Measurements from ENCODE around the gene ABHD4. TPM values are rescaled to one million over a fixed set of nuclear protein-coding genes. Genes with fewer than 3 reads are reported as not detected.
"Not testable (repeated sequence)": the region's sequence is repeated elsewhere in the genome, so short reads cannot be mapped to it uniquely, and the experiment has no call there.

The ABHD4 gene
- polyA plus RNA-seq, 1 donor, result 25.3 TPM

- WGBS (ENCODE audit: insufficient coverage, low lambda C conversion rate), result 100% methylated on average over 2 of the region's 5 CpGs
- Histone ChIP-seq H3K36me3 (ENCODE audit: control insufficient read depth, insufficient read depth, low read length) (peaks cover 54% of the 10 kb centered on the region), H3K27ac (ENCODE audit: low read length) (no peak overlapping the region)
These were observed 3.9 kb downstream of the ABHD4 start for GRCh38 chr14:22601996-22602395.

GRCh38 chr14:22602862-22603261 lies 4.8 kb downstream of the ABHD4 start:
- peaks cover 62% of the 10 kb centered on the region for H3K36me3 ChIP-seq (ENCODE audit: control insufficient read depth, insufficient read depth, low read length)
- H3K9me3 ChIP-seq (ENCODE audit: control insufficient read depth, low read depth, low read length), result no peaks in the 10 kb centered on the region
- DNase-seq, result no peak
- H3K4me1 ChIP-seq (ENCODE audit: control insufficient read depth, insufficient read depth, low read length), result peaks cover 7% of the 10 kb centered on the region
- H3K4me3 ChIP-seq (ENCODE audit: low read length), result no peak overlapping the region
- H3K27ac ChIP-seq (ENCODE audit: low read length), result no peak overlapping the region
- no peaks in the 10 kb centered on the region for H3K27me3 ChIP-seq (ENCODE audit: control insufficient read depth, insufficient read depth, low read length)

More at GRCh38 chr14:22601996-22602395, 3.9 kb downstream of the ABHD4 start:
- Histone ChIP-seq H3K27me3 (ENCODE audit: control insufficient read depth, insufficient read depth, low read length) (no peaks in the 10 kb centered on the region), H3K4me1 (ENCODE audit: control insufficient read depth, insufficient read depth, low read length) (peaks cover 11% of the 10 kb centered on the region), H3K4me3 (ENCODE audit: low read length) (no peak overlapping the region), H3K9me3 (ENCODE audit: control insufficient read depth, low read depth, low read length) (no peaks in the 10 kb centered on the region)
- no peak for DNase-seq

GRCh38 chr14:22606380-22606779 lies 8.3 kb downstream of the ABHD4 start:
- H3K9me3 ChIP-seq (ENCODE audit: control insufficient read depth, low read depth, low read length), result no peaks in the 10 kb centered on the region
- peaks cover 91% of the 10 kb centered on the region for H3K36me3 ChIP-seq (ENCODE audit: control insufficient read depth, insufficient read depth, low read length)
- peak in 1 of 2 donors; percentile 47 for DNase-seq
- H3K4me3 ChIP-seq (ENCODE audit: low read length), result no peak overlapping the region
- no CpG with 5 or more reads among the region's 6 CpGs for WGBS (ENCODE audit: insufficient coverage, low lambda C conversion rate)
- no peaks in the 10 kb centered on the region for H3K4me1 ChIP-seq (ENCODE audit: control insufficient read depth, insufficient read depth, low read length)
- peak overlapping the region; percentile 21 for H3K27ac ChIP-seq (ENCODE audit: low read length)
- no peaks in the 10 kb centered on the region for H3K27me3 ChIP-seq (ENCODE audit: control insufficient read depth, insufficient read depth, low read length)

- no peak overlapping the region for H3K4me3 ChIP-seq (ENCODE audit: low read length)
- no peaks in the 10 kb centered on the region for H3K9me3 ChIP-seq (ENCODE audit: control insufficient read depth, low read depth, low read length)
- WGBS (ENCODE audit: insufficient coverage, low lambda C conversion rate), result no CpG with 5 or more reads among the region's 3 CpGs
- H3K27me3 ChIP-seq (ENCODE audit: control insufficient read depth, insufficient read depth, low read length), result no peaks in the 10 kb centered on the region
- peaks cover 88% of the 10 kb centered on the region for H3K36me3 ChIP-seq (ENCODE audit: control insufficient read depth, insufficient read depth, low read length)
- no peaks in the 10 kb centered on the region for H3K4me1 ChIP-seq (ENCODE audit: control insufficient read depth, insufficient read depth, low read length)
- no peak for DNase-seq
- no peak overlapping the region for H3K27ac ChIP-seq (ENCODE audit: low read length)
These were observed 9.2 kb downstream of the ABHD4 start for GRCh38 chr14:22607291-22607690.

GRCh38 chr14:22610931-22611330 lies 12.8 kb downstream of the ABHD4 start:
- no peaks in the 10 kb centered on the region for H3K9me3 ChIP-seq (ENCODE audit: control insufficient read depth, low read depth, low read length)
- peaks cover 54% of the 10 kb centered on the region for H3K36me3 ChIP-seq (ENCODE audit: control insufficient read depth, insufficient read depth, low read length)
- no peak overlapping the region for H3K27ac ChIP-seq (ENCODE audit: low read length)
- H3K27me3 ChIP-seq (ENCODE audit: control insufficient read depth, insufficient read depth, low read length), result no peaks in the 10 kb centered on the region
- no CpG with 5 or more reads among the region's 2 CpGs for WGBS (ENCODE audit: insufficient coverage, low lambda C conversion rate)
- DNase-seq, result no peak
- H3K4me3 ChIP-seq (ENCODE audit: low read length), result no peak overlapping the region
- peaks cover 8% of the 10 kb centered on the region for H3K4me1 ChIP-seq (ENCODE audit: control insufficient read depth, insufficient read depth, low read length)

- no peak for DNase-seq
- Histone ChIP-seq H3K27me3 (ENCODE audit: control insufficient read depth, insufficient read depth, low read length) (no peaks in the 10 kb centered on the region), H3K4me3 (ENCODE audit: low read length) (no peak overlapping the region), H3K4me1 (ENCODE audit: control insufficient read depth, insufficient read depth, low read length) (peaks cover 8% of the 10 kb centered on the region), H3K36me3 (ENCODE audit: control insufficient read depth, insufficient read depth, low read length) (peaks cover 32% of the 10 kb centered on the region), H3K27ac (ENCODE audit: low read length) (peak overlapping the region; percentile 81), H3K9me3 (ENCODE audit: control insufficient read depth, low read depth, low read length) (no peaks in the 10 kb centered on the region)
- no CpG with 5 or more reads among the region's 2 CpGs for WGBS (ENCODE audit: insufficient coverage, low lambda C conversion rate)
These were observed 15.1 kb downstream of the ABHD4 start for GRCh38 chr14:22613106-22613695.

GRCh38 chr14:22613736-22614239 lies 15.7 kb downstream of the ABHD4 start:
- peaks cover 28% of the 10 kb centered on the region for H3K36me3 ChIP-seq (ENCODE audit: control insufficient read depth, insufficient read depth, low read length)
- peak overlapping the region; percentile 81 for H3K27ac ChIP-seq (ENCODE audit: low read length)
- H3K27me3 ChIP-seq (ENCODE audit: control insufficient read depth, insufficient read depth, low read length), result no peaks in the 10 kb centered on the region
- no peaks in the 10 kb centered on the region for H3K9me3 ChIP-seq (ENCODE audit: control insufficient read depth, low read depth, low read length)
- no peak overlapping the region for H3K4me3 ChIP-seq (ENCODE audit: low read length)
- WGBS (ENCODE audit: insufficient coverage, low lambda C conversion rate), result no CpG with 5 or more reads among the region's 3 CpGs
- DNase-seq, result no peak
- peaks cover 8% of the 10 kb centered on the region for H3K4me1 ChIP-seq (ENCODE audit: control insufficient read depth, insufficient read depth, low read length)

- peak; percentile 92 to 95 for DNase-seq
- WGBS (ENCODE audit: insufficient coverage, low lambda C conversion rate), result no CpG with 5 or more reads among the region's 6 CpGs
- Histone ChIP-seq H3K4me3 (ENCODE audit: low read length) (no peak overlapping the region), H3K27ac (ENCODE audit: low read length) (peak overlapping the region; percentile 81), H3K36me3 (ENCODE audit: control insufficient read depth, insufficient read depth, low read length) (peaks cover 26% of the 10 kb centered on the region), H3K4me1 (ENCODE audit: control insufficient read depth, insufficient read depth, low read length) (peaks cover 8% of the 10 kb centered on the region), H3K27me3 (ENCODE audit: control insufficient read depth, insufficient read depth, low read length) (no peaks in the 10 kb centered on the region), H3K9me3 (ENCODE audit: control insufficient read depth, low read depth, low read length) (no peaks in the 10 kb centered on the region)
These were observed 16.2 kb downstream of the ABHD4 start for GRCh38 chr14:22614240-22614799.

- not testable (repeated sequence) for H3K27ac ChIP-seq (ENCODE audit: low read length); H3K27me3 ChIP-seq (ENCODE audit: control insufficient read depth, insufficient read depth, low read length); DNase-seq; H3K4me1 ChIP-seq (ENCODE audit: control insufficient read depth, insufficient read depth, low read length); H3K4me3 ChIP-seq (ENCODE audit: low read length); H3K9me3 ChIP-seq (ENCODE audit: control insufficient read depth, low read depth, low read length)
- H3K36me3 ChIP-seq (ENCODE audit: control insufficient read depth, insufficient read depth, low read length), result peaks cover 12% of the 10 kb centered on the region
- WGBS (ENCODE audit: insufficient coverage, low lambda C conversion rate), result no CpG with 5 or more reads among the region's 2 CpGs
These were observed 17.7 kb downstream of the ABHD4 start for GRCh38 chr14:22615765-22616164.

GRCh38 chr14:22622255-22622654 lies 24.2 kb downstream of the ABHD4 start:
- H3K36me3 ChIP-seq (ENCODE audit: control insufficient read depth, insufficient read depth, low read length), result no peaks in the 10 kb centered on the region
- H3K4me3 ChIP-seq (ENCODE audit: low read length), result no peak overlapping the region
- no CpG with 5 or more reads among the region's 2 CpGs for WGBS (ENCODE audit: insufficient coverage, low lambda C conversion rate)
- H3K9me3 ChIP-seq (ENCODE audit: control insufficient read depth, low read depth, low read length), result no peaks in the 10 kb centered on the region
- H3K27me3 ChIP-seq (ENCODE audit: control insufficient read depth, insufficient read depth, low read length), result no peaks in the 10 kb centered on the region
- DNase-seq, result no peak
- H3K27ac ChIP-seq (ENCODE audit: low read length), result no peak overlapping the region
- H3K4me1 ChIP-seq (ENCODE audit: control insufficient read depth, insufficient read depth, low read length), result no peaks in the 10 kb centered on the region

- Histone ChIP-seq H3K27ac (ENCODE audit: low read length) (no peak overlapping the region), H3K4me1 (ENCODE audit: control insufficient read depth, insufficient read depth, low read length) (no peaks in the 10 kb centered on the region), H3K36me3 (ENCODE audit: control insufficient read depth, insufficient read depth, low read length) (no peaks in the 10 kb centered on the region), H3K4me3 (ENCODE audit: low read length) (no peak overlapping the region), H3K27me3 (ENCODE audit: control insufficient read depth, insufficient read depth, low read length) (no peaks in the 10 kb centered on the region), H3K9me3 (ENCODE audit: control insufficient read depth, low read depth, low read length) (no peaks in the 10 kb centered on the region)
- DNase-seq, result no peak
- 37% methylated on average over 2 of the region's 2 CpGs for WGBS (ENCODE audit: insufficient coverage, low lambda C conversion rate)
These were observed 24.9 kb downstream of the ABHD4 start for GRCh38 chr14:22623047-22623446.
